ENCODE measurements around the gene LAMTOR3.
A peak's percentile ranks its signal among the peaks of the same experiment; 100 is the strongest.

LAMTOR3 gene

DNA sequence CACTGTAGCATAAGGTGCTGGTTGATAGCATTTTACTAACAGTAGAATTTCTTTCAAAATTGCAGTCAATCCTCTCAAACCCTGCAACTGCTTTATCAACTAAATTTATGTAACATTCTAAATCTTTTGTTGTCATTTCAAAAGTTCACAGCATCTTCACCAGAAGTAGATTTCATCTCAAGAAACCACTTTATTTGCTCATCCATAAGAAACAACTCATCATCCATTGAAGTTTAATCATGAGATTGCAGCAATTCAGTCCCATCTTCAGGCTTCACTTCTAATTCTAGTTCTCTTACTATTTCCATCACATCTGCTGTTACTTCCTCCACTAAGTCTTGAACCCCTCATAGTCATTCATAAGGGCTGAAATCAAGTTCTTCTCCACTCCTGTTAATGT, 21.7 kb downstream of the LAMTOR3 start:
- TF ChIP-seq, protein P1, sequence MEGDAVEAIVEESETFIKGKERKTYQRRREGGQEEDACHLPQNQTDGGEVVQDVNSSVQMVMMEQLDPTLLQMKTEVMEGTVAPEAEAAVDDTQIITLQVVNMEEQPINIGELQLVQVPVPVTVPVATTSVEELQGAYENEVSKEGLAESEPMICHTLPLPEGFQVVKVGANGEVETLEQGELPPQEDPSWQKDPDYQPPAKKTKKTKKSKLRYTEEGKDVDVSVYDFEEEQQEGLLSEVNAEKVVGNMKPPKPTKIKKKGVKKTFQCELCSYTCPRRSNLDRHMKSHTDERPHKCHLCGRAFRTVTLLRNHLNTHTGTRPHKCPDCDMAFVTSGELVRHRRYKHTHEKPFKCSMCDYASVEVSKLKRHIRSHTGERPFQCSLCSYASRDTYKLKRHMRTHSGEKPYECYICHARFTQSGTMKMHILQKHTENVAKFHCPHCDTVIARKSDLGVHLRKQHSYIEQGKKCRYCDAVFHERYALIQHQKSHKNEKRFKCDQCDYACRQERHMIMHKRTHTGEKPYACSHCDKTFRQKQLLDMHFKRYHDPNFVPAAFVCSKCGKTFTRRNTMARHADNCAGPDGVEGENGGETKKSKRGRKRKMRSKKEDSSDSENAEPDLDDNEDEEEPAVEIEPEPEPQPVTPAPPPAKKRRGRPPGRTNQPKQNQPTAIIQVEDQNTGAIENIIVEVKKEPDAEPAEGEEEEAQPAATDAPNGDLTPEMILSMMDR (IDR thresholded peaks at IDR 0.05; ENCODE audit: low read depth, low read length): no peak
- DNase-seq (ENCODE audit: low read depth in 2 of 2): no peak
- H3K4me3 ChIP-seq (replicated peaks in 1 of 2; ENCODE audit: low read depth in 2 of 2, low read length in 2 of 2): no peak overlapping the region

DNA sequence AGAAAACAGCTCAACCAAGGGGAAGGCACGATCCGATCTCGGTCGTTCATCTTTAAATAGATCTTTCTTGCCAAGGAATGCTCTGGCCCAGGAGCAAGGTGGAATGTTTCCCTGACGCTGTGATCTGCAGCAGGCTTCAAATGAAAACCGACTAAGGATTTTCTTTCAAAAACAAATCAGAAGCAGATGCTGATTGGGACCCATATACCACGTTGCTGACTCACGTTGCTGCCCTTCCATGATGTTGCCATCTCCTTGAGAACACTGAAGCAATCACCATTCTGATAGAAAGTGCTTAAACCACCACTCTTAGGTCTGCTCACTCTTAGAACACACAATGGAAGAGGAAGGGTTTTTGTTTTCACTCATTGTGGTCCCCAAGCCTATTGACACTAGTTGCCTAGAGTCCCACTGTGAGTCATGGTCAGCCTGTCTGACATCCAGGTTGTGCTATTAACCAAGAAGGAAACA, 26.1 kb downstream of the LAMTOR3 start:
- no peak overlapping the region for H3K4me3 ChIP-seq (replicated peaks in 1 of 2; ENCODE audit: low read depth in 2 of 2, low read length in 2 of 2)
- peak in 1 of 2 donors; percentile 29 for DNase-seq (ENCODE audit: low read depth in 2 of 2)
- TF ChIP-seq, protein P1 (IDR thresholded peaks at IDR 0.05; ENCODE audit: low read depth, low read length): no peak

GRCh38 chr4:99863804-99864203, 30.4 kb downstream of the LAMTOR3 start:
- TF ChIP-seq, protein P1 (IDR thresholded peaks at IDR 0.05; ENCODE audit: low read depth, low read length): no peak
- DNase-seq (ENCODE audit: low read depth in 2 of 2): peak in 1 of 2 donors; percentile 39
- no peak overlapping the region for H3K4me3 ChIP-seq (replicated peaks in 1 of 2; ENCODE audit: low read depth in 2 of 2, low read length in 2 of 2)

GRCh38 chr4:99861120-99861905, 32.9 kb downstream of the LAMTOR3 start:
- TF ChIP-seq, protein P1 (IDR thresholded peaks at IDR 0.05; ENCODE audit: low read depth, low read length): no peak
- no peak overlapping the region for H3K4me3 ChIP-seq (replicated peaks in 1 of 2; ENCODE audit: low read depth in 2 of 2, low read length in 2 of 2)
- DNase-seq (ENCODE audit: low read depth in 2 of 2): no peak

DNA sequence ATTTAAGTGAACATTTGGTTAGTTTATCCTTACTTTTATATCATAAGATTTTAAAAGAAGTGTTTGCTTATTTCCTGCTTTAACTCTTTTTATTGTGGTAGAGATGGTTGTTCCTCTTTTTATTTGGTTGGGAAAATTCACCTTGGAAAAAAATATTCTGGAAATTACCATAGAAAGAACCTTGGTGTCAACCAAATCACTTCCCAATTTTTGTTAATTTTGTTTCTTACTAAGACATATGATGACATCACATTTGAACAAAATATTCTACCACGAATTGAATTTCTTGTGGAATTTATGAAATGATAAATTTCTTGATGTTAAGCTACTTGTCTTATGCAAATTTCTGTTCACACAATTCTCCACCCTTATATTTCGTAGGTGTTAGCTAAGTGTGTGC, 33.7 kb downstream of the LAMTOR3 start:
- no peak overlapping the region for H3K4me3 ChIP-seq (replicated peaks in 1 of 2; ENCODE audit: low read depth in 2 of 2, low read length in 2 of 2)
- DNase-seq (ENCODE audit: low read depth in 2 of 2): no peak
- TF ChIP-seq, protein P1 (IDR thresholded peaks at IDR 0.05; ENCODE audit: low read depth, low read length): no peak

- TF ChIP-seq, protein P1 (IDR thresholded peaks at IDR 0.05; ENCODE audit: low read depth, low read length): no peak
- no peak overlapping the region for H3K4me3 ChIP-seq (replicated peaks in 1 of 2; ENCODE audit: low read depth in 2 of 2, low read length in 2 of 2)
Observed at GRCh38 chr4:99859618-99860017, 34.6 kb downstream of the LAMTOR3 start.

More at GRCh38 chr4:99859618-99860017, 34.6 kb downstream of the LAMTOR3 start:
- no peak for DNase-seq (ENCODE audit: low read depth in 2 of 2)
